ENCODE results near the gene TC2N.
"Not testable (repeated sequence)": the region's sequence is repeated elsewhere in the genome, so short reads cannot be mapped to it uniquely, and the experiment has no call there.

TC2N gene

DNA sequence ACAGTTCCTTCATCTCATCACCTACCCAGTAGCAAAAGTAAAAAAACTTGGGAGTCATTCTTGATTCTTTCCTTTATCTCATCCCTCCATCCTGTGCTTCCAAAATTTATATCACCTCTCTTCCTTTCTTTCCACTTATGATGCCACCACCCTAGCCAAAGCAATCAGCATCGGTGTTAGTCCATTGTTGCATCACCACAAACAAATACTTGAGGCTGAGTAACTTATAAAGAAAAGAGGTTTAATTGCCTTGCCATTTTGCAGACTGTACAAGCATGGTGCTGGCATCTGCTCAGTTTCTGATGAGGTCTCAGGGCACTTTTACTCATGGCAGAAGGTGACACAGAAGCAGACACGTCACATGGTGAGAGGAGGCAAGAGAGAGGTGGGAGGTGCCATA, 115.6 kb downstream of the TC2N start:
- no peak for DNase-seq

DNA sequence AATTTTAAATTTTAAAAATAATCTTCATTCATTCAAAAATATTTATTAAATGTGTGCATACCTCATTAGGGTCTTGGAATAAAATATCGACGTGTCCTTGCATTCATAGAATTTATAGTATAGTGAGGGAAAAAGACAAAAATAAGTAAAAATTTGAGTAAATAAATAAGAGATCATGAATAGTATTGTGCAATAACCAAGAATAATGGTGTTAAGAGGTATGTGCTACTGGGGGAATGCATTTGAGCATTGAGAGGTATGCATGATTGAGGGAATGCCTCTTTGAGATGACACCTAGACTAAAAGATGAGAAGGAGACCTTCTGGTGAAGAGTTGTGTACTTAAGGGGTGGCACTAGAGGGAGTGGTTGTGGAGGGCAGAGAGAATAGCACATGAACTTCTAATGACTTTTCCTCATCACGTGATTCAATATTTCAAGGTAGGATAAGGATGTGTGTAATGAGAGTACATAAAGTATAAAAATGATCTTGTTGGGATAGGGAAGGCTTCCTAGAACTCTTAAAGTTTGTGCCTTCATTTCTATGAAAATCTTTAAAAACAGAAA, 116.6 kb downstream of the TC2N start:
- DNase-seq: no peak

DNA sequence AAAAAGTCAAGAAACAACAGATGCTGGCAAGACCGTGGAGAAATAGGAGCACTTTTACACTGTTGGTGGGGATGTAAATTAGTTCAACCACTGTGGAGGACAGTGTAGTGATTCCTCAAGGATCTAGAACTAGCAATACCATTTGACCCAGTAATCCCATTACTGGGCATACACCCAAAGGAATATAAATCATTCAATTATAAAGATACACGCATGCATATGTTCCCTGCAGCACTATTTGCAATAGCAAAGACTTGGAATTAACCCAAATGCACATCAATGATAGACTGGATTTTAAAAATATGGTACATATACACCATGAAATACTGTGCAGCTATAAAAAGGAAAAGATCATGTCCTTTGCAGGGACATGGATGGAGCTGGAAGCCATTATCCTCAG, 117.5 kb downstream of the TC2N start:
- DNase-seq: no peak

DNA sequence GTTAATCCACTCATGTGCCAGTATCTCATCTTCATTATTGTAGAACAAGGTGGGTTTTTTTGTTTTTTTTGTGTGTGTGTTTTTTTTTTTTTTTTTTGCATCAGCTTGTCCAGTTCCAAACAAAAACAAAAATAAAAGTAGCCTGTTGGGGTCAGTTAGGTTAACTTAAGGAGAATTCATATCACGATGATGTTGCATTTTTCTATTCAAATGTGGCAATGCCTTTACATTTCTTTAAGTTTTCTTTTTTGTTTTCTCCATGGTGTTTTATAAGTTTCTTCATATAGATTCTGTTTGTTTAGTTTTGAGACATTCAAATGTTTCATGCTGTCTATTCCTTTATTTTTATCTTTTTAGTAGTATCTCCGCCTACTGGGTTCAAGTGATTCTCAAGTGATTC, 119.3 kb downstream of the TC2N start:
- no peak for DNase-seq

DNA sequence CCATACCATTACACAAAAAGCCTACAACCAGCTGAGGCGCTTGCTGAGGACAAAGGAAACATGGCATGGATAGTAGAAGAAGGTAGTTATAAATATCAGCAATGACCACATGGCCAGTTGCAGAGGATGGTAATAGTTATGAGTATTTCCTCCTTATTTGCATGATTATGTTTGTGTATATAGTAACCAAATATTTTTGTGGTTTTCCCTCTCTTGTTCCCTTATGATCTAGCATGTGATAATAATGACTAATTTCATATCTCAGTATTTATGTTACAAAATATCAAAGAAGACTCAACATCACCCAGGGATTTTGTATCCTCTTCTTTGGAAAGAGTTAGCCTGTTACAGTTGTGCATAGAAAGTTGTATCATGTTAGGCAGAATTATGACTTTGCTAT, 122.0 kb downstream of the TC2N start:
- DNase-seq: no peak

DNA sequence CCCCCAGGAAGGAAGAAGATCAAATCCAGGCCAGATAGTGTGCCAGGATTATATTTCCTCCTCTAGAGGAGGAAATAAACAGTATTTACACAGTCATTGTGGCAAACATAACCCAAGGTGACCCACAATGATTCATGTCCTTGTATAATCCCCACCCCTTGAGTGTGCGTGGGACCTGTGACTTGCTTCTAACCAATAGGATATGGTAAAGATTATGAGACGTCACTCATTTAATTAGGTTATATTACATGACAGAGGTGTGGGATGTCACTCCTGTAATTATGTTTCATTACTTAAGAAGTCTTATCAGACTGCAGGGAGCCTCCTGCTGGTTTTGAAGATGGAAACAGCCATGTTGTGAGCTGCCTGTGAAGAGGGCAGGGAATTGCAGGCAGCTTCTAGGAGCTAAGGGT, 123.3 kb downstream of the TC2N start:
- DNase-seq: no peak

DNA sequence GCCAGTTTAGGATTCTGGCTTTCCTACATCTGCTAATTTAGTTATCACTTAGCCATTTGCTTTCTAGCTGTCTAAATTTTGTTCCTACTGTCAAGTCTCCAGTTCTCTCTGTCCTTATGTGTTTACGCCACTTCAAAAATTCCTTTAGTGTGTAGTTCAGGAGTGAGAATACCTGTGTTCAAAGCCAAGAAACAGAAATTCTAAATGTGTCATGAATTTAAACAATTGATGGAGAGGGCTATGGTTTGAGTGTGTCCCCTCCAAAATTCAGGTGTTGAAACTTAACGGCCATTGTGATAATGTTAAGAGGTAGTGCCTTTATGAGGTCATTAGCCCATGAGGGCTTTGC, 124.1 kb downstream of the TC2N start:
- DNase-seq: no peak

DNA sequence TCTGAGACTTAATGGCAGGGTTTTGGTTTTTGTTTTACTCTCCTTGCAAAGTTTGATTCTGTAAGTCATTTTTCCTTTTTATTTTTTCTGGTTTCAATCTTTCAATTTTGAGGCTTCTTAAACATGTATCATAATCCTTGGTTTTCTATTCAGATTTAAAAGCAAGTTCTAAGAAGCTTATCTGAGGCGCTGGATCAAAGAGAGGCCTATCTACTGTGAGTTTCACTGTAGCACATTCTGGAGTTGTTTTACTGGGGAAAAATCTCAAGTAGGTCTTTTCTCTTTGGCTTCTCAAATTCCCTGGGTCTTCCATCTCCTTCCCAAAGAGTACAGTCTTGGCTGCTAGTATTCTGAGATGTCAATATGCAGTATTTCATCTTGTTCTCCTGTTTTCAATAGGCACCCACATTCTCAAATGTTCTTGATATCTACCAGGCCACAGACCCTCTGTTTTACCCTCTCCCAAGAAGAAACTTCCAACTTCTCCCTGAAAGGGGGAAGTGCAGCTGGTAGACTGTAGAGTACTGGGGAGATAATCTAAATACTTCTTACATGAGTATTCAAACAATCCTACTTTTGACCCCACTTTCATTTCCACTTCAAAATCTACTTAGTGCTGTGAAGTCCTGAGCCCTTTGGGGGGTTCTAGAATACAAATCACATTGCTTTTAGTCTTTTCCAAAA, 124.6 kb downstream of the TC2N start:
- DNase-seq: no peak

DNA sequence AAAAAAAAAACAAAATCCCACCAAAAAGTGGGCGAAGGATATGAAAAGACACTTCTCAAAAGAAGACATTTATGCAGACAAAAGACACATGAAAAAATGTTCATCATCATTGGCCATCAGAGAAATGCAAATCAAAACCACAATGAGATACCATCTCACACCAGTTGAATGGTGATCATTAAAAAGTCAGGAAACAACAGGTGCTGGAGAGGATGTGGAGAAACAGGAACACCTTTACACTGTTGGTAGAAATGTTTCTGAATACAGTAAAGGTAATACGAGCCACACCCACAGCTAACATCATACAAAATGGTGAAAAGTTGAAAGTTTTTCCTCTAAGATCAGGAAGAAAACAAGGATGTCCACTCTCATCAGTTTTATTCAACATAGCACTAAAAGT, 127.5 kb downstream of the TC2N start:
- not testable (repeated sequence) for DNase-seq

DNA sequence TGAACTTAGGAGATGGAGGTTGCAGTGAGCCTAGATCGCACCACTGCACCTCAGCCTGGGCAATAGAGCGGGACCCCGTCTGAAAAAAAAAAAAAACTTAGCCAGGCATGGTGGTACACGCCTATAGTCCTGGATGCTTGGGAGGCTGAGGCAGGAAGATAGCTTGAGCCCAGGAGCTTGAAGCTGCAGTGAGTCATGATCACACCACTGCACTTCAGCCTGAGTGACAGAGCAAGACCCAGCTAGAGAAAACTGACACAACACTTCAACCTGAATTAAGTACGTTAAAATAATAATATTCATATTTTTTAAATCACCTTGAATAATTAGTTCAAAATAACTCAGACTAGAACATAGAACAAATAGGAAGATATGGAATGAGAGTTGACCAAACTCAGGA, 129.7 kb downstream of the TC2N start:
- DNase-seq: no peak

DNA sequence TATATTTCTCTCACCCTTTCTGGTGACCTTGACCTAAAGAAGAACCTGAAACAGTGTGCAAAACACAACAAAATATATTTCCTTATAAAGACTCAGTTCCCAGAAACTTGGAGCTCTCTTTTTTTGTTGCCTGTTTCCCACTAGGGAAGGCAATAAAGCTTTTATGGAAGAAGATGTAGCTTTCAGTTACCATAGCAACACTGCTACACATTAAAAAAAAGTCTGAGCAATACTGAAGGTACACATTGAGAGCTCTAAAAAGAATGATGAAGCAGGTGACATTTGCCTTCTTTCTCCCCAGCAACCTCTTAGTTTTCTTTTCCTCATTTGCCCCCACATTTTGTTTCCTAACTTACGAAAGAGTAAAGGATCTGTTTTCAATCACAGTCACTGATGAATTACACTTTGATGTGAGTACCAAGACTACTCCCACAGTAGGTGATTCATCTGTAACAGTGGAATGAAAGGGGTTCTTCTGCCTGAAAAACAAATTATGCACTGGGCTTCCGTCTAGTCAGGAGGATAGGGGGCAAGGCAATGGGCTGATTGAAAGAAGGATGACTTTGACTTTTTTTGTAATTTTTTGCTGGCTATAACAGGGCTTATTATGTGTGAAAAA, 134.4 kb downstream of the TC2N start:
- no peak for DNase-seq

DNA sequence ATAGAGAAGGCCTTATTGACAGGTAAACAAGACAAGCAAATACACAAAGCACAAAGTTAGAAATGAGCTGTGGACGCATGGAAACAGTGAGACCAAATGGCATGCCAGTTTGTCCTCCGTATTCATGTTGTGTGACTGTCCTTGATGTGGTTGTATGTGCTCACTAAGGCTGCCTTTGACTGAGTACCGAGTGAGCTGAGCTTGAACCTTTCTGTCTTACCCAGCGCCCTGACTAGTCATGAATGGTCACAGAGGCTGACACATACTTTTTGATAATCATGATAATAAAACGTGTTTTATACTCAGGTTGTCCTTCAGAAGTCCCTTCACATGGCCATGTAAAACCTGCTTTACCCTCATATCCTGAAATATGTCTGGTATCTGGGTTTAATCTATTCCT, 134.9 kb downstream of the TC2N start:
- no peak for DNase-seq

DNA sequence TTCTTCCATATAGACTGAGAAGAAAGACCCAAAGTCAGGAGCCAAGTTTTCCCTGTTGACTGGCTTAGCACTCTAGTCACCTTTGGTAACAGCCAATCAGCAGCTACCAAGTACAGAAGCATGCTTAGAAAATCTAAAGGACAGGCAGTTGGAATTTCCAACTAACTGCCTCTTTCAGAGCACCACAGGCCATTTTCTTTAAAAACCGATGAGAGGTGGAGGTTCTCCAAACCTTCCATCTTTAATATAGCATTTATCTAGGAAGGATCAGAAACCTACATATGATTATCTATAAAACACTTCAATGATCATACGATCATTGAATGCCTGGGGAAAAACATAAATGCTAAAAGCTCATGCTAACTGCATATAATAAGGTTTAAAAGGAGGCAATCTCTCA, 135.3 kb downstream of the TC2N start, which contains the start of gene CATSPERB:
Gene CATSPERB (minus strand): TSS at position 101 of the 400 bp plus-strand sequence. CDS start 2,607 bp downstream, outside the sequence.
- DNase-seq: no peak

DNA sequence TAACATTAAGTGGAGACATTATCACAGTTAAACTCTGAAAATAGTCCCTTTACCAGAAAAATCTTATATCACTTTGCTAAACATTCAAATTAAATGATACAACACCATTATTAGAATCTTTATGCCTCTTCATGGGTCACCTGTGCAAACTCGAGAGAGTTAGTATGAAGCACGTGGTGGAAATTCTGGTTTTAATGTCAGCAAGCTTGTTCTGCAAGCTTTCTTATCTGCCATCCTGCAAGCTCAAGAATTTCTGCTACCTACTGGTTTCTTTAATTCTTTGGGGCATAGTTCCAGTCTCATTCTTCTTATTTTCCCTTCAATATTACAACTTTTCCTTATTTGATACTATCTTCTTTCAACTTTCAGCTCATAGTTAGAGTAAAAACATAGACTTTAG, 136.3 kb downstream of the TC2N start:
- no peak for DNase-seq

DNA sequence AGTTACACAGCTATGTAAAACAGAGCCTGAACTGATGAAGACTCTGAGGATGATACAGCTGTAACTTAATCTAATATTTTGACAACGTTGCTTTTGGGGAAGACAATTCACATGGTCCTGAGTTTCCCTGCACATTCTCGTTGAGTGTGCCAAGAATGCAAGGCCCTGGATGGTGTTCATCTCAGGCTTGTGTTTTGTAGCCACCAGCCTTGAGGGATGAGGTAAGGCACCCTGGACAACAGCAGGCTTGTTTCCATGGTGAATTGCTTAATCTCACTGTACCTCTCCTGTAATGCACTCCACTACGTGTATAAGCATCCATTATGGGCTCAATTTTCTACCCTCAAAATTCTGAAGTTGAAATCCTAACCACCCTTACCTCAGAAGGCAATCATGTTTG, 137.6 kb downstream of the TC2N start:
- no peak for DNase-seq
